NOMO-1 (cell line): Measurements from ENCODE around the gene ABCB8.
"Not testable (repeated sequence)": the region's sequence is repeated elsewhere in the genome, so short reads cannot be mapped to it uniquely, and the experiment has no call there.

Experiments
- DNase-seq, 2 experiments: peaks; one replicate each; lab custom pipeline; 2025; ENCODE audit not compliant: unreplicated experiment in 2 of 2; lab: John Stamatoyannopoulos, UW

ABCB8 gene

GRCh38 chr7:150997817-150998216, 30.4 kb upstream of the ABCB8 start:
- no peak for DNase-seq

- DNase-seq: no peak
These were observed 29.9 kb upstream of the ABCB8 start for GRCh38 chr7:150998341-150998740.

- no peak for DNase-seq
These were observed 29.2 kb upstream of the ABCB8 start for GRCh38 chr7:150999001-150999400.

- no peak for DNase-seq
These were observed 28.6 kb upstream of the ABCB8 start for GRCh38 chr7:150999497-151000230.

GRCh38 chr7:151000897-151001495, 27.3 kb upstream of the ABCB8 start:
- DNase-seq: no peak

- DNase-seq: no peak
These were observed 26.7 kb upstream of the ABCB8 start for GRCh38 chr7:151001546-151001945.

- DNase-seq: no peak
These were observed 24.7 kb upstream of the ABCB8 start for GRCh38 chr7:151003572-151003971.

GRCh38 chr7:151005566-151005965, 22.7 kb upstream of the ABCB8 start:
- no peak for DNase-seq

- no peak for DNase-seq
These were observed 21.5 kb upstream of the ABCB8 start for GRCh38 chr7:151006590-151007300.

GRCh38 chr7:151007469-151007898, 20.8 kb upstream of the ABCB8 start:
- no peak for DNase-seq

- no peak for DNase-seq
These were observed 20.1 kb upstream of the ABCB8 start for GRCh38 chr7:151008143-151008510.

GRCh38 chr7:151008511-151009323, 19.5 kb upstream of the ABCB8 start:
- peak; percentile 37 to 38 for DNase-seq

- no peak for DNase-seq
These were observed 18.8 kb upstream of the ABCB8 start for GRCh38 chr7:151009327-151010036.

- DNase-seq: no peak
These were observed 18.3 kb upstream of the ABCB8 start for GRCh38 chr7:151010037-151010306.

- no peak for DNase-seq
These were observed 17.7 kb upstream of the ABCB8 start for GRCh38 chr7:151010307-151011096.

GRCh38 chr7:151011097-151011409, 17.2 kb upstream of the ABCB8 start:
- DNase-seq: no peak

- not testable (repeated sequence) for DNase-seq
These were observed 16.6 kb upstream of the ABCB8 start for GRCh38 chr7:151011616-151012015.

GRCh38 chr7:151012031-151012692, 16.1 kb upstream of the ABCB8 start:
- no peak for DNase-seq

GRCh38 chr7:151012911-151013347, 15.3 kb upstream of the ABCB8 start:
- no peak for DNase-seq

- no peak for DNase-seq
These were observed 14.9 kb upstream of the ABCB8 start for GRCh38 chr7:151013356-151013732.
